GM12801 (cell line): ENCODE measurements around the gene DYNLT3.

Experiments
- TF ChIP-seq, protein P1 (sequence below): IDR thresholded peaks from one replicate; pipeline ENCODE4 v1.5.1; 2011; ENCODE audit warnings: control low read depth; ENCODE audit not compliant: insufficient read length; ENCODE audit errors: extremely low read depth

Gene DYNLT3

DNA sequence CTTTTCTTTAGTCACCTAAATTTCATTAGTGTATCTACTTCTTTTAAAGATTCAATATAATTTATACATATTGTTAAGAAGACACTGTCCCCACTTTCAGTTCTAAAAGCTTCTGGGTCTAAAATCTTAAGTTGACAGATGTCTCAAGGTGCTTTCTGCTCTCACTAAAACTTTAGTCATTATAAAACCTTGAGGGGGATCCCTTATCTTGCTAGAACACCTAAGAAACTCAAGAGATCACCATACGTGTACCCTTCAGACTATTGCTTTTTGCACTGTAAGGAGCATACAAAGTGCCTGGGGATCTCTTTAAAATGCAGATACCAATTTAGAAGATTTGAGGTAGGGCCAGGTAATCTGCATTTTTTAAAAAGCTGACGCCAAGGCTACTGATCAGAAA lies 37.4 kb downstream of the DYNLT3 start:
- TF ChIP-seq, protein P1, sequence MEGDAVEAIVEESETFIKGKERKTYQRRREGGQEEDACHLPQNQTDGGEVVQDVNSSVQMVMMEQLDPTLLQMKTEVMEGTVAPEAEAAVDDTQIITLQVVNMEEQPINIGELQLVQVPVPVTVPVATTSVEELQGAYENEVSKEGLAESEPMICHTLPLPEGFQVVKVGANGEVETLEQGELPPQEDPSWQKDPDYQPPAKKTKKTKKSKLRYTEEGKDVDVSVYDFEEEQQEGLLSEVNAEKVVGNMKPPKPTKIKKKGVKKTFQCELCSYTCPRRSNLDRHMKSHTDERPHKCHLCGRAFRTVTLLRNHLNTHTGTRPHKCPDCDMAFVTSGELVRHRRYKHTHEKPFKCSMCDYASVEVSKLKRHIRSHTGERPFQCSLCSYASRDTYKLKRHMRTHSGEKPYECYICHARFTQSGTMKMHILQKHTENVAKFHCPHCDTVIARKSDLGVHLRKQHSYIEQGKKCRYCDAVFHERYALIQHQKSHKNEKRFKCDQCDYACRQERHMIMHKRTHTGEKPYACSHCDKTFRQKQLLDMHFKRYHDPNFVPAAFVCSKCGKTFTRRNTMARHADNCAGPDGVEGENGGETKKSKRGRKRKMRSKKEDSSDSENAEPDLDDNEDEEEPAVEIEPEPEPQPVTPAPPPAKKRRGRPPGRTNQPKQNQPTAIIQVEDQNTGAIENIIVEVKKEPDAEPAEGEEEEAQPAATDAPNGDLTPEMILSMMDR, result no peak

DNA sequence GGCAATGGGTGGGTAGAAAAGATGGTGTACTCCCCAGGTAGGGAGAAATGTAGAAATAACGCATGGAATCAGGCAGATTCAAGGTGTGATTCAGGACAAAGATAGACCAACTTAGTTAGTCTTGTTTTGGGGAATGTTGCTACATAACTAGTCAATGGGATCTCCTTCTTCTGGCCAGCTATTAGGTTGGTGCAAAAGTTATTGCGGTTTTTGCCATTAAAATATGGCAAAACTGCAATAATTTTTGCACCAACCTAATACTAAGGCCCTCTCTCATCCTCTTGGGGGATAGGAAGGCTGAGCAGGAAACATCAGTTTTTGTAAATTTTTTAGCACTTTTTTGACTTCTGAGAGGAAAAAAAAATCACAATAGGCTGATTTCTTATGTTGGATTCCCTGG lies 44.3 kb downstream of the DYNLT3 start:
- TF ChIP-seq, protein P1, result no peak

DNA sequence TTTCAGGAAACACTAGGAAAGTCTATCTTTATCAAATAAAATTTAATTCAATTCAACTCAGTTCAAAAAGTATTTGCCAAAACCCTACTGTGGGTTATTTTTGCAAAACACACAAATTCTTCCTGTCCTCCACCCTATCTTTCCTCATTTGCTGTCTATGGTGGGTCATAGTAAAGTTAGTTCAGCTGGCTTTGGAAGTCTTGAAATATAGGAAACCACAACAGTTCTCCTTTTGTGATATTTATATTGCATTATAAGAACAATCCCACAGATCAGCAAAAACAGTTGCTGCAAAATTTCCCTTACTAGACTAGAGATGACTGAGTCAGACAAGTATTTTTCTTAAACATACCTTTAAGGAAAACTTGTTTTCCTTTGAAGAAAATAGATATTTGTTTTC lies 45.3 kb downstream of the DYNLT3 start:
- TF ChIP-seq, protein P1, result no peak

DNA sequence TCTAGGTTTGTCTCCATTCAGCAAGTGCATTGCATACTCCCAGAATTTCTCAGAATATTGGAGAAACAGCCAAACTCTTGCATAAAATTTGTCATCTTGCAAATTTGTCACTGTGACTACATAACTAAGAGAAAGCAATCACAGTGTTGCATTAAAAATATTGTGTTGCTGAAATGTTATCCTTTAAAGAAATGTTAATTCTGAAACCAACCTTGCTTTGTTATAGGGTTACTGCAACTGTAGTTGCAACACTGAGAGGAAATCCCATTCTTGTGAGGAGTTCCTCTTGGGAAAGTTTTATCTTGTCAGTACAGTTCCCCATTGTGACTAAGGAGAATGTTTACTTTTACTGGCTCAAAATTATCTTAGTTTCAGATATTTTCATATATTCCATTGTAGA lies 46.7 kb downstream of the DYNLT3 start:
- TF ChIP-seq, protein P1, result no peak

DNA sequence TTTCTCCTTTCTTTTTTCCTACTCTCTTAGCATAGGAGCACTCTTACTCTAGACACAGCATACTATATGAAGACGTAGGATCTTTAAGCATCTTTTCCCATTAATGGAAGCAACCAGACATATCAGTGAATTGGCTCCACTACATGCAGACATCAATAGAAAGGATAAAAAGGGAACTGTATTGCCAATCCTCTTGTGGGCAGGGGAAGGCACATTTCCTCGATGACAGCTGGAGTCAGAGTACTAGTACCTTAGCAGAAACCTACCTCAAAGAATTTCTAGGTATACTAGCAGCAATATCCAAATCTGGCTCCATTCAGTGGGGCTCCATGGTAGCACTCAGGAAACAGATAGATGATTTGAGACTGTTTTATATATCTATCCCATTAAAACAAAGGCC lies 47.4 kb downstream of the DYNLT3 start:
- TF ChIP-seq, protein P1, result no peak

DNA sequence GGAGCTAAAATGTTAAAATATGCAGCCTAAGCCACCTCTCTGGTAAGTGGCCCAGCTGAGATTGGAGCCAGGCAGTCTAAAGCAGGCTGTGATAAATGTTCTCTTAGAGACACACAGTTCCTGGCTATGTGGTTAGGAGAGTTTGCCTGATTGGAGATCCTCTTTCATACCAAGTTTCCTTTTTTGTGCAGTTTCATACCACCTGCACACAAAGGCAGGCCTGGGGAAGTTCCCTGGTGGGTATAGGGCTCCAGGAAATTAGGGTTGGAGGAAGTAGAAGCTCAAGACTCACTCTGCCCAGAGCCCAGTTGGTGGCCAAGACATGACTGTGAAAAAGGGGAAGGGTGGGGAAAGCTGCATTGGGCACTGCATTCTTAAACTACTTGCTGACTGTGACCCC lies 50.6 kb downstream of the DYNLT3 start:
- TF ChIP-seq, protein P1, result no peak

DNA sequence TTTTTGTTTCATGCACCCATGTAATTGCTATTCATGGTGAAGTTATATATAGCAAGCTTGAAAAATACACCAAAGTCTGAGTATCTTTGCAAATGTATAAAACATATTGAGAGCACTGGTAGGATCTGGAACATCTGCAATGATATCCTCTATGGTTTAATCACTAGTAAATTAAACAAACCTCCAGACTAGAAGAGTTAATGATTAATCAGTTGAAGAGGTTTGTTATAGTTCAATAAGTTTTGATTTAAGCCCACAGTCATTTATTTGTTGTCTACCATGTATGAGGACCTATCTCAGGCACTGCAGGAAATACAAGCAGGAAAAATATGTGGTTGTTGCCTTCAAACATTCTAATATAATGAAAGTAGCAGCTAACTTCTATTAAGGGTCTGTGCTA lies 51.1 kb downstream of the DYNLT3 start:
- TF ChIP-seq, protein P1, result no peak
